GM19351 (cell line): ENCODE data around the gene CCDC57.
"Not testable (repeated sequence)": the region's sequence is repeated elsewhere in the genome, so short reads cannot be mapped to it uniquely, and the experiment has no call there.

ENCODE experiments used
- ATAC-seq: cut with Tn5 transposase; IDR thresholded peaks from one replicate; pipeline ENCODE4 v1.9.1; 2021; ENCODE audit warnings: mild to moderate bottlenecking, moderate library complexity; ENCODE audit not compliant: unreplicated experiment

Gene CCDC57, protein sequence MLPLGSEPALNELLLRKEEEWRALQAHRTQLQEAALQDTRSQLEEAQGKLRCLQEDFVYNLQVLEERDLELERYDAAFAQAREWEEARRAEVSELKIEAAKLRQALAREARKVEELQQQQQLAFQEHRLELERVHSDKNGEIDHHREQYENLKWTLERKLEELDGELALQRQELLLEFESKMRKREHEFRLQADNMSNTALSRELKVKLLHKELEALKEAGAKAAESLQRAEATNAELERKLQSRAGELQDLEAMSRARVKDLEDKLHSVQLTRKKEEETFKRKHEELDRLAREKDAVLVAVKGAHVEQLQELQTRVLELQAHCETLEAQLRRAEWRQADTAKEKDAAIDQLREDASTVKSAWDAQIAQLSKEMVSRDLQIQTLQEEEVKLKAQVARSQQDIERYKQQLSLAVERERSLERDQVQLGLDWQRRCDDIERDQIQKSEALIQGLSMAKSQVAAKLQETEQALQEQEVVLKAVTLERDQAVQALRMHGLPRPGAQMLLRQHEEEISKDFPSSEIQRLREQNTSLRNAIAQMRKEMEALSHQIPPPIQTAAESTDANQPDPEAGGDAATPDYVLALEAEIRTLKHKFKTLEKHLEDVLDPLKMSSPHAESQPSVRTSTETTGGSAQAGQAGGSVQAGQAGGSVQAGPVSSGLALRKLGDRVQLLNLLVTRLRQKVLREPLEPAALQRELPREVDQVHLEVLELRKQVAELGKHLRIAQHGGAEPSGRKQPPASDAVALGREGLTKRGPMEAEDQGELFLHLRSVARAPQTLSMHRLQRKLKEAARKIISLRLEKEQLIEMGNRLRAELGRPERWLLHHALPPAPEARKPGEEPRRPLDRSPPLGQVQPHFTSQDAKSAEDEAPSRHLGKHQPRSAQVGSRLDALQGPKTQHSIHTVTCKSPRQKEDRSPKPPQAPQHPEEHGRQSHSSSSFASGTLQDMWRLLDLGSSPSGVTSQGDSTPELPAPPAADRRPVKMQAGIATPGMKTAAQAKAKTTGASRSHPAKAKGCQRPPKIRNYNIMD

GRCh38 chr17:82212331-82213250 is at the start of gene CCDC57:
Gene CCDC57, minus strand, starts transcription at chr17:82212842. Its CDS starts 10,898 bp downstream, at chr17:82201944.
- ATAC-seq, result peak; percentile 63

GRCh38 chr17:82262344-82262743 is 49.7 kb upstream of the CCDC57 start:
- no peak for ATAC-seq

GRCh38 chr17:82259972-82260961 is 47.6 kb upstream of the CCDC57 start:
- ATAC-seq, result not testable (repeated sequence)

DNA sequence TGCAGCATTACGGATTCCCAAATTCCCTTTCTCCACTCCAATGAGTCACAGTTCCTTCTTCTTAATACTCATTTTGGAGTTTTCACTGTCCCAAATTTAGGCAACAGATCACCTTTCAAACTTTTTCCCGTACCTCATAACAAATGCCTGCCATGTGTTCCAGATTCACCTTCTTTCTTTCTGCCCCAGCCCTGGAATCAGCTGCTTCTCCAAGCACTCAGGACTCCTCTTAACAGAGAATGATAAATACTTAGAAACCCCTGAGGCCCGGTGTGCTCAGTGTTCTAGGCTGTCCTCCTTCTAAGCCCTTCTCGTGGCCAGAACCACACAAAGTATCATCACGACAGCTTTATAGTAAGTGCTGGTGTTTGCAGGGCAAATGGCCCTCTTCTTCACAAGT is 45.9 kb upstream of the CCDC57 start:
- no peak for ATAC-seq

DNA sequence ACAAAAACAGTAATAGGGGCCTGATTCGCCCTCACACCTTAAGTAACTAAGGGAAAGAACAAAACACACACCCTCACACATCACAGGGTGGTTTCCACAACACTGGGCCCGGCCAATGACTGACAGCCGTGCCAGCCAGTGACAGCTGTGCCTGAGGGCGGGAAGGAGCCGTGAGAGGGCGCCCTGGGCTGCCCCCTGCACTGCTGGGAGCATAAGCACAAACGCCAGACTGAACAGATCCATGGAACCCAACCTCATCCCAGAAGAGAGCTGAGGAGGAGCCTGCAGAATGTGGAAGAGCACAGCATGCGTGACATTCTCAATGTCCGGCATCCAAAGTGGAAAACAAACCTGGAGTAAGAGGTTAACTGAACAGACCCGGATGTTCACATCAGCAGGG is 44.8 kb upstream of the CCDC57 start:
- ATAC-seq, result no peak

DNA sequence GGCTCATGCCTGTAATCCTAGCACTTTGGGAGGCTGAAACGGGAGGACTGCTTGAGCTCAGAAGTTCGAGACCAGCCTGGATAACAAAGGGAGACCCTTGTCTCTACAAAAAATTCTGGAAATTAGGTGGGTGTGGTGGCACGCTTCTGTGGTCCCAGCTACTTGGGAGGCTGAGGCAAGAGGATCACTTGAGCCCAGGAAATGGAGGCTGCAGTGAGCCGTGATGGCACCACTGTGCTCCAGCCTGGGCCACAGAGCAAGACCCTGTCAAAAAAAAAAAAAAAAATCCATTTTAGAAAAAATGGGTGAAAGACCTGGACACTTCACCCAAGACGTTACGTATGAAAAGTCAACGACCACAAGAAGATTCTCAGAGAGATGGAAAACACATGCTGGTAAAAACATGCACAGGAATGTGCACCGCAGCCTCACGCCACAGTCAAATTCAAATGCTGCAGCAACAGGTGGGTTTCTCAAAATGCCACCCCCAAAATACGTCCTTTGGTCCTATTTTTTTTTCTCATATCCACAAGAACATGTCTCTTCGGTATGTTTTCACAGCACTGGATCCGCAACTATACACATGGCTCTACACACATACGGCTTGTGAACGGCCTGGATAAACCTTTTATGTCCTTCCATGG is 43.7 kb upstream of the CCDC57 start:
- ATAC-seq, result no peak

DNA sequence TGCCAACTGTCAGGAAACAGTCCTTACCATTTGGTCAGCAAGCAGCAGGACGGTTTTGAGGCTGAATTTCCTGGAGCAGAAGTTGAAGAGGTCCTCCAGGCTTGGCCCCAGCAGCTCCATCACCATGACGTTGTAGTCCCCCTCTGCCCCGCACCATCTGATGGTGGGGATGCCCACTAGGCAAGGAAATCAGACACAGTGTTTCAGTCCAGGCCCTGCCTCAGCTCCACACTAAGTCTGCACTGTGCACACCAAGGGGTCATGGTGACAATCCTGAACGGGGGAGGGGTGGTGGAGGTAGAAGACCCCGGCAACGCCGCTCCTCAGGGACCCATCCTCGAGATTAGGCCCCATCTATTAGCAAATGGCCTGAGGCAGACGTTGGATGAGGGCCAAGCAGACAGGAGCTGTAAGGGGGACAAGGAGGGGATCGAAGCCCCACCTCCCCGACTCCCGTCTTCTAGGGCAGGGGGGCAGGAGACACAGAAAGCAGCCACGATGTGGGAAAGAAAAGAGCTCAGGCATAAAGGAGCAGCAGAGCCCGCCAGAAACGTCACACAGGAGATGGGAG is 42.8 kb upstream of the CCDC57 start:
- no peak for ATAC-seq

GRCh38 chr17:82254746-82255145 is 42.1 kb upstream of the CCDC57 start:
- ATAC-seq, result not testable (repeated sequence)

- not testable (repeated sequence) for ATAC-seq
These were observed 41.5 kb upstream of the CCDC57 start for GRCh38 chr17:82254096-82254495.

DNA sequence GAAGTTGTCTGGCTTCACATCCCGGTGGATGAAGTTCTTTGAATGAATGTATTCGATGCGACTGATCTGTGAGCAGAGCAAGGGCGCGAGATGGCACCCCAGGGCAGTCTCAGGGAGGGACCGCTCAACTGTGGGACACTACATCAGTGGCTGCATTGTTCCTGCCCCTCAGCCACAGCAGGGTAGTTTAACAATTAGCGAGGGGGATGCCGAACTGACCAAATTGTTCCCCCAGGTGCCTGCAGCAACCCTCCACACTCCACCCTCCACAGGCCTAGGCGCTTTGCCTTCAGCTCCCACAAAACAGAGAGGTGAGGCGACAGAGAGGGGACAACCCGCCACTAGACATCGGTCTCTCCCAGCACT is 40.5 kb upstream of the CCDC57 start:
- ATAC-seq, result no peak

DNA sequence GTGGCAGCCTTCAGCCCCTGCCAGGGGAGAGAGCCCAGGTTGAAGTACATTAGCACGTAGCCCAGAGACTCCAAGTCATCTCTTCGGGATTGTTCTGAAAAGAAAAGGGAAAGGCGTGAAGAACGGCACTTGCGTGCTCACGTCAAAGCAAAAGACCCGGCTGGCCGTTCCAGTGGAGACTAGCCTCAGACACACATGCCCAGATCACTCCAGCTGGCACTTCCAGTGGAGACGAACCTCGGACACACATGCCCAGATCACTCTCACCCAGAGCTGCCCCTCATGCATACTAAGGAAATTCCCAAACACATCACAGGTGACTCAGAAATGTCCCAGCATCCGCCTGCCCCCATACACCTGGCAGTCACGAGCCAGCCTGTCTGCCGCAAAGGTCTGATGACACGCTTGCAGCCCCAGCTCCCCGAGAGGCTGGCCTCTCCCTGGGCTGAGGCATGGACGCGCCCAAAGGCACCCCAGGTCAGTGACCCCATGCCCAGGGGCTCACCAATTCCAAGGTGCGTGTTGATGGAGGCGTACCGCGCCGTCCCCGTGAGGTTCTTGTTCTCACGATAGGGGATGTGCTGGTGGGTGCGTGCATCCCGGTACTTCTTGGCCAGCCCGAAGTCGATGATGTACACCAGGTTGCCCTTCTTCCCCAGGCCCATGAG is 40.0 kb upstream of the CCDC57 start:
- no peak for ATAC-seq

GRCh38 chr17:82250868-82251500 is 38.3 kb upstream of the CCDC57 start:
- ATAC-seq, result no peak

- ATAC-seq, result no peak
These were observed 37.4 kb upstream of the CCDC57 start for GRCh38 chr17:82249896-82250581.

DNA sequence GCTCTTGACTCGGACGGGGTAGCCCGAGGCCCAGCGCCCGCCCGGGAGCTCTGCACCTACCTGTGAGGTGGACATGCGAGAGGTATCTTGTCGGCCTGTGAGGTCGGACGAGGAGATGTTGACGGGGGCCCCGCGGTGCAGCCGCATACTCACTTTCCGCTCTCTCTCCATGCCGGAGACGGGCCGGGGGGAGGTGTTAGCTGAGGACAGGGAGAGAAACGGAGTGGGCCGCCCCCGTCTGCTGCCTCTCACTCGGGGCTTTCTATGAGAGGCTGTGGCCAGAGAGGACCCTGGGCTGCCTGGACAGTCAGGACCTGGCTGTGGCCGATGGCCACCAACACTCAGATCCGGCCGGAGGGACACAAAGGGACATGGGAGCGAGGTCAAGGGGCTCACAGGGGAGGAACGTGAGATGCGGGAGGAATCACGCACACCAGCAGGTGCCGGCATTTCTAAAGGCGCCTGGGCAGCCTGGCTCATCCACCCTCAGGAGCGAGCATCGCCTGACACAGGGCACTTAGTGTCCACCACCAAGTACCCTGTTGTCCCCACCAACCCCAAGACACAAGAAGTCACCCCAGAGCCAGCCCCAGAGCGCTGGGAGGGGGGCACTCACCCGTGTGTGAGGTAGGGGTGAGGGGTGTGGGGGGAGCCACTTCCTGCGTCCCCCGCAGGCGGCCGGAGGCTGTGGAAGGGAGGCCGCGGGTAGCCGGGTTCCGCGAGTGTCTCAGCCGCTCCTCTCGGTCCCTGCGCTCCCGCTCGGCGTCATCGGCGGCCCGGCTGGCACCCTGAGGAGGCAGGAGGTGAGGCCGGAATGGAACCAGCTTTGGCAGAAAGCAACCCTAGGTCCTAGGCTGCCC is 36.4 kb upstream of the CCDC57 start:
- no peak for ATAC-seq

DNA sequence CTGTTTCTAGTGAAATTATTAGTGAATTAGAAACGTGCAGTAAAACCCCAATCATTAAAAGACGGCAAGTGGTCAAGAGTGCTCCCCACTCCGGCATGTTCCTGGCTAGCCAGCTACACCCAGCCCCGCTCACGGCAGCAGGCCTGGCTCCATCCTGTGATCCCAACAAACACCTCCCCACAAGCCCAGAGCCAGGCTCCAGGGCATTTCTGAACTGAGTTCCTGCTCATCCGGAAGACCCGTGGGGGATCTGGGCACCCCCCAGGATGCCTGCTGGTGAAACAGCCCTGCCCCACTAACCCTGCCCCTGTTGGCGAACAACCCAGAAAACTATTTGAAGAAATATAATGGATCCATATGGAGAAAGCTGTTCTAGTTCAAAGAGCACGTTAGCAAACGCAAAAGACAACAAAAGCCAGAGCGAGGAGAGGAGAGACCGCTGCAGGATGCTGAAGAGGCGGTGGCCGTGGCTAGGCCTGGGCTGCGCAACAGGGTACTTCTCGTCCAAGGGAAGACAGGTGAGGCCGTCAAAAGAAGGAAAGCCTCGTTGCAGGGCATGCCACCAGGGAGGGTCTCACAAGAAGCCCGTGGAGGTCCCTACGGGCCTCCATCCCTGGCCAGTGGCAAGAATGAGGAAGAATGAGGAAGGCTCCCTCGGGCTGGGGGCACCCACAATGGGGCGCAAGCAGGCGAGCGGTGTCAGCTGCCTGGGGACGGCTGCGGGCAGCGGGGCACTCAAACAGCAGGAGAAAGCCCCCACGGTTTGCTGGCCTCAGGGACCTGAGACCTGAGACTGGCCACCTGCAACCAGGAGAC is 35.4 kb upstream of the CCDC57 start:
- ATAC-seq, result no peak
